ENCODE results near the gene LSMEM2.

DNA sequence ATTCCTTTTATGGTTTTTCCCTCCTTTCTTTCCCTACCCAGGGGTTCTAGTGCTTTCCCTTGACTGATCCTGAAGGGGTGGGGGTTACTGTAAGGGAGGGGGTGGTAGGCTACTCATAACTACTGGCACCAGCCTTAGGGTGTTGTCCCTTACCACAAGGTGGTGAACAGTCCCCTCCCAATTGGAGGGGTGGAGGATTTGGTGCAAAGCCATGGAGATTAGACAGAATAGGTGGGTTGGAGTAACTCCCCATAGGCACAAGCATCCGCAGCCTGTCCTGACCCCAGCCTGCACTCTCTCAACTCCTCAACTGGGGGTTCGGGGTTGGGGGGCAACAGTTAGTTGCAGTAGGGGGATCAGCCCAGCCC, 46.2 kb downstream of the LSMEM2 start:
- TF ChIP-seq, protein P1, sequence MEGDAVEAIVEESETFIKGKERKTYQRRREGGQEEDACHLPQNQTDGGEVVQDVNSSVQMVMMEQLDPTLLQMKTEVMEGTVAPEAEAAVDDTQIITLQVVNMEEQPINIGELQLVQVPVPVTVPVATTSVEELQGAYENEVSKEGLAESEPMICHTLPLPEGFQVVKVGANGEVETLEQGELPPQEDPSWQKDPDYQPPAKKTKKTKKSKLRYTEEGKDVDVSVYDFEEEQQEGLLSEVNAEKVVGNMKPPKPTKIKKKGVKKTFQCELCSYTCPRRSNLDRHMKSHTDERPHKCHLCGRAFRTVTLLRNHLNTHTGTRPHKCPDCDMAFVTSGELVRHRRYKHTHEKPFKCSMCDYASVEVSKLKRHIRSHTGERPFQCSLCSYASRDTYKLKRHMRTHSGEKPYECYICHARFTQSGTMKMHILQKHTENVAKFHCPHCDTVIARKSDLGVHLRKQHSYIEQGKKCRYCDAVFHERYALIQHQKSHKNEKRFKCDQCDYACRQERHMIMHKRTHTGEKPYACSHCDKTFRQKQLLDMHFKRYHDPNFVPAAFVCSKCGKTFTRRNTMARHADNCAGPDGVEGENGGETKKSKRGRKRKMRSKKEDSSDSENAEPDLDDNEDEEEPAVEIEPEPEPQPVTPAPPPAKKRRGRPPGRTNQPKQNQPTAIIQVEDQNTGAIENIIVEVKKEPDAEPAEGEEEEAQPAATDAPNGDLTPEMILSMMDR (IDR thresholded peaks at IDR 0.05) = no peak
- TF ChIP-seq, protein P2, sequence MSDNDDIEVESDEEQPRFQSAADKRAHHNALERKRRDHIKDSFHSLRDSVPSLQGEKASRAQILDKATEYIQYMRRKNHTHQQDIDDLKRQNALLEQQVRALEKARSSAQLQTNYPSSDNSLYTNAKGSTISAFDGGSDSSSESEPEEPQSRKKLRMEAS (CRISPR knock-in tag; IDR thresholded peaks at IDR 0.05) = no peak
- TF ChIP-seq, protein P3, sequence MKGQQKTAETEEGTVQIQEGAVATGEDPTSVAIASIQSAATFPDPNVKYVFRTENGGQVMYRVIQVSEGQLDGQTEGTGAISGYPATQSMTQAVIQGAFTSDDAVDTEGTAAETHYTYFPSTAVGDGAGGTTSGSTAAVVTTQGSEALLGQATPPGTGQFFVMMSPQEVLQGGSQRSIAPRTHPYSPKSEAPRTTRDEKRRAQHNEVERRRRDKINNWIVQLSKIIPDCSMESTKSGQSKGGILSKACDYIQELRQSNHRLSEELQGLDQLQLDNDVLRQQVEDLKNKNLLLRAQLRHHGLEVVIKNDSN (CRISPR knock-in tag; IDR thresholded peaks at IDR 0.05) = no peak
- TF ChIP-seq CREB1 (CRISPR knock-in tag; IDR thresholded peaks at IDR 0.05) = no peak
- TF ChIP-seq, protein P4, sequence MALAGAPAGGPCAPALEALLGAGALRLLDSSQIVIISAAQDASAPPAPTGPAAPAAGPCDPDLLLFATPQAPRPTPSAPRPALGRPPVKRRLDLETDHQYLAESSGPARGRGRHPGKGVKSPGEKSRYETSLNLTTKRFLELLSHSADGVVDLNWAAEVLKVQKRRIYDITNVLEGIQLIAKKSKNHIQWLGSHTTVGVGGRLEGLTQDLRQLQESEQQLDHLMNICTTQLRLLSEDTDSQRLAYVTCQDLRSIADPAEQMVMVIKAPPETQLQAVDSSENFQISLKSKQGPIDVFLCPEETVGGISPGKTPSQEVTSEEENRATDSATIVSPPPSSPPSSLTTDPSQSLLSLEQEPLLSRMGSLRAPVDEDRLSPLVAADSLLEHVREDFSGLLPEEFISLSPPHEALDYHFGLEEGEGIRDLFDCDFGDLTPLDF (CRISPR knock-in tag; IDR thresholded peaks at IDR 0.05) = no peak
- TF ChIP-seq NFE2L1 (CRISPR knock-in tag; IDR thresholded peaks at IDR 0.05) = no peak

All from WTC11 (cell line).